HL-60 (cell line): ENCODE results near the gene GADD45B.

ENCODE experiments used
- DNase-seq, 2 experiments: peaks; one replicate each; pipeline ENCODE4 v3.0.0-alpha.2; 2010 to 2020; ENCODE audit warnings: low read depth in 1 of 2, low spot score in 1 of 2
- H3K27ac ChIP-seq: fragments of 250-450 bp; sonication (Bioruptor Pico); replicated peaks from 2 replicates; pipeline ENCODE4 v1.5.1; 2020; ENCODE audit warnings: mild to moderate bottlenecking, moderate library complexity
- H3K27me3 ChIP-seq: fragments of 250-450 bp; sonication (Bioruptor Pico); 2 replicates; pipeline ENCODE4 v1.5.1; 2021; ENCODE audit warnings: mild to moderate bottlenecking, moderate library complexity; ENCODE audit not compliant: insufficient read depth, poor library complexity, severe bottlenecking
- H3K4me3 ChIP-seq: replicated peaks from 2 replicates; pipeline ENCODE4 v1.5.1; 2011; ENCODE audit warnings: mild to moderate bottlenecking, control low read depth, low read length; ENCODE audit not compliant: insufficient read depth
- GABPA ChIP-seq: IDR thresholded peaks from 2 replicates; pipeline ENCODE4 v1.6.1; 2012; ENCODE audit warnings: low read depth
- POLR2AphosphoS5 ChIP-seq: IDR thresholded peaks from 2 replicates; pipeline ENCODE4 v1.6.1; 2012; ENCODE audit warnings: low read depth
- SPI1 ChIP-seq: IDR thresholded peaks from 2 replicates; pipeline ENCODE4 v1.6.1; 2012; ENCODE audit warnings: low read depth, mild to moderate bottlenecking, borderline replicate concordance
- TF ChIP-seq, protein P1 (sequence below): IDR thresholded peaks from 2 replicates; pipeline ENCODE4 v1.6.1; 2012; ENCODE audit warnings: low read depth; ENCODE audit not compliant: insufficient replicate concordance
- TF ChIP-seq, protein P2 (sequence below): IDR thresholded peaks from one replicate; pipeline ENCODE4 v1.5.1; 2011; ENCODE audit warnings: low read length, control low read depth, inconsistent platforms; ENCODE audit not compliant: insufficient read depth

GADD45B gene

DNA sequence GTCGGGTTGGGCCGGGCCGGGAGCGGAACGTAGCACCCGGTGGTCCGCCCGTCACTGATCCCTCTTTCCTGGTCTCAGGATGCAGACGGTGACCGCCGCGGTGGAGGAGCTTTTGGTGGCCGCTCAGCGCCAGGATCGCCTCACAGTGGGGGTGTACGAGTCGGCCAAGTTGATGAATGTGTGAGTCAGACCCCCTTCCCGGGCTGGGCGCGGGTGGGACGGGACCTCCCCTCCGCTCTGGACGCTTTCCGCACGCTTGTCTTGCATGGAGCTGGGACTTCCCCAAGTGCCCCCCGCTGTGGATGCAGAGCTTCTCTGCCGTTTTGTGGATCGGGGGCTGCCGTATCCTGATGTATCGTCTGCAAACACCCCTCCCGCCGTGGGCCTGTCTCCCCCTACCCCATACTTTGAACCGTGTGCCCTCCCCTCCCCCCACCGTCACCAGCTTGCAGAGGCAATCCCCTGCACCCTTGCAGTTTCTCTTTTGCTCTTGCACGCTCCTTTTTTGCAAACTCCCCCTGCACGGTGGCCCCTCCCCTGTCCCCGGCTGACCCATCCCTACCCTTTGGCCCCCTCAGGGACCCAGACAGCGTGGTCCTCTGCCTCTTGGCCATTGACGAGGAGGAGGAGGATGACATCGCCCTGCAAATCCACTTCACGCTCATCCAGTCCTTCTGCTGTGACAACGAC lies 669 bp downstream of the GADD45B start:
- Histone ChIP-seq H3K27me3 (no peaks in the 10 kb centered on the region), H3K4me3 (peak overlapping the region; percentile 84), H3K27ac (peak overlapping the region; percentile 89)
- DNase-seq: peak in 1 of 2 experiments; percentile 45
- TF ChIP-seq GABPA (no peak), POLR2AphosphoS5 (no peak), SPI1 (no peak; the same call in 1 of the 2 replicates)
- TF ChIP-seq, protein P1, sequence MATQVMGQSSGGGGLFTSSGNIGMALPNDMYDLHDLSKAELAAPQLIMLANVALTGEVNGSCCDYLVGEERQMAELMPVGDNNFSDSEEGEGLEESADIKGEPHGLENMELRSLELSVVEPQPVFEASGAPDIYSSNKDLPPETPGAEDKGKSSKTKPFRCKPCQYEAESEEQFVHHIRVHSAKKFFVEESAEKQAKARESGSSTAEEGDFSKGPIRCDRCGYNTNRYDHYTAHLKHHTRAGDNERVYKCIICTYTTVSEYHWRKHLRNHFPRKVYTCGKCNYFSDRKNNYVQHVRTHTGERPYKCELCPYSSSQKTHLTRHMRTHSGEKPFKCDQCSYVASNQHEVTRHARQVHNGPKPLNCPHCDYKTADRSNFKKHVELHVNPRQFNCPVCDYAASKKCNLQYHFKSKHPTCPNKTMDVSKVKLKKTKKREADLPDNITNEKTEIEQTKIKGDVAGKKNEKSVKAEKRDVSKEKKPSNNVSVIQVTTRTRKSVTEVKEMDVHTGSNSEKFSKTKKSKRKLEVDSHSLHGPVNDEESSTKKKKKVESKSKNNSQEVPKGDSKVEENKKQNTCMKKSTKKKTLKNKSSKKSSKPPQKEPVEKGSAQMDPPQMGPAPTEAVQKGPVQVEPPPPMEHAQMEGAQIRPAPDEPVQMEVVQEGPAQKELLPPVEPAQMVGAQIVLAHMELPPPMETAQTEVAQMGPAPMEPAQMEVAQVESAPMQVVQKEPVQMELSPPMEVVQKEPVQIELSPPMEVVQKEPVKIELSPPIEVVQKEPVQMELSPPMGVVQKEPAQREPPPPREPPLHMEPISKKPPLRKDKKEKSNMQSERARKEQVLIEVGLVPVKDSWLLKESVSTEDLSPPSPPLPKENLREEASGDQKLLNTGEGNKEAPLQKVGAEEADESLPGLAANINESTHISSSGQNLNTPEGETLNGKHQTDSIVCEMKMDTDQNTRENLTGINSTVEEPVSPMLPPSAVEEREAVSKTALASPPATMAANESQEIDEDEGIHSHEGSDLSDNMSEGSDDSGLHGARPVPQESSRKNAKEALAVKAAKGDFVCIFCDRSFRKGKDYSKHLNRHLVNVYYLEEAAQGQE: no peak
- TF ChIP-seq, protein P2, sequence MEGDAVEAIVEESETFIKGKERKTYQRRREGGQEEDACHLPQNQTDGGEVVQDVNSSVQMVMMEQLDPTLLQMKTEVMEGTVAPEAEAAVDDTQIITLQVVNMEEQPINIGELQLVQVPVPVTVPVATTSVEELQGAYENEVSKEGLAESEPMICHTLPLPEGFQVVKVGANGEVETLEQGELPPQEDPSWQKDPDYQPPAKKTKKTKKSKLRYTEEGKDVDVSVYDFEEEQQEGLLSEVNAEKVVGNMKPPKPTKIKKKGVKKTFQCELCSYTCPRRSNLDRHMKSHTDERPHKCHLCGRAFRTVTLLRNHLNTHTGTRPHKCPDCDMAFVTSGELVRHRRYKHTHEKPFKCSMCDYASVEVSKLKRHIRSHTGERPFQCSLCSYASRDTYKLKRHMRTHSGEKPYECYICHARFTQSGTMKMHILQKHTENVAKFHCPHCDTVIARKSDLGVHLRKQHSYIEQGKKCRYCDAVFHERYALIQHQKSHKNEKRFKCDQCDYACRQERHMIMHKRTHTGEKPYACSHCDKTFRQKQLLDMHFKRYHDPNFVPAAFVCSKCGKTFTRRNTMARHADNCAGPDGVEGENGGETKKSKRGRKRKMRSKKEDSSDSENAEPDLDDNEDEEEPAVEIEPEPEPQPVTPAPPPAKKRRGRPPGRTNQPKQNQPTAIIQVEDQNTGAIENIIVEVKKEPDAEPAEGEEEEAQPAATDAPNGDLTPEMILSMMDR: no peak

DNA sequence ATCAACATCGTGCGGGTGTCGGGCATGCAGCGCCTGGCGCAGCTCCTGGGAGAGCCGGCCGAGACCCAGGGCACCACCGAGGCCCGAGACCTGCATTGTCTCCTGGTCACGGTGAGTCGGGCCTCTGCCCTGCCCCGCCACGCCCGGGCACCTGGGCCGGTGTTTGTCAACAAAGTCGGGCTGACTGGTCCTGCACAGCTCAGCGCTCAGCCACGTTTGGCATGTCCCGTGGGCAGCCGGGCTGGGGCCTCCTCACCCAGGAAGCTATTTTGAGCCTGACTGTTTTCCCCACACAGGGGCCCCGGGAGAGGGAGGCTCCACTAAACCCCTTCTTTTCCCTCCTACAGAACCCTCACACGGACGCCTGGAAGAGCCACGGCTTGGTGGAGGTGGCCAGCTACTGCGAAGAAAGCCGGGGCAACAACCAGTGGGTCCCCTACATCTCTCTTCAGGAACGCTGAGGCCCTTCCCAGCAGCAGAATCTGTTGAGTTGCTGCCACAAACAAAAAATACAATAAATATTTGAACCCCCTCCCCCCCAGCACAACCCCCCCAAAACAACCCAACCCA lies 1.3 kb downstream of the GADD45B start:
- Histone ChIP-seq H3K27ac (peak overlapping the region; percentile 89), H3K27me3 (no peaks in the 10 kb centered on the region), H3K4me3 (peak overlapping the region; percentile 84)
- TF ChIP-seq SPI1: no peak
- TF ChIP-seq POLR2AphosphoS5: peak; percentile 23; the same call in 1 of the 2 replicates
- TF ChIP-seq GABPA: no peak
- TF ChIP-seq, protein P1: no peak
- DNase-seq: peak in 1 of 2 experiments; percentile 10

DNA sequence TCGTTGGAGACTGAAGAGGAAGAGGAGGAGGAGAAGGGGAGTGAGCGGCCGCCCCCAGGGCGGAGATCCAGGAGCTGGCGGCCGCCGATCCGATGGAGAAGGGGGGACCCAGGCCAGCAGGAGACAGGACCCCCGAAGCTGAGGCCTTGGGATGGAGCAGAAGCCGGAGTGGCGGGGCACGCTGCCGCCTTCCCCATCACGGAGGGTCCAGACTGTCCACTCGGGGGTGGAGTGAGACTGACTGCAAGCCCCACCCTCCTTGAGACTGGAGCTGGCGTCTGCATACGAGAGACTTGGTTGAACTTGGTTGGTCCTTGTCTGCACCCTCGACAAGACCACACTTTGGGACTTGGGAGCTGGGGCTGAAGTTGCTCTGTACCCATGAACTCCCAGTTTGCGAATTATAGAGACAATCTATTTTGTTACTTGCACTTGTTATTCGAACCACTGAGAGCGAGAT lies 1.8 kb downstream of the GADD45B start:
- peak overlapping the region; percentile 89 for H3K27ac ChIP-seq
- peak in 1 of 2 experiments; percentile 63 for DNase-seq
- no peaks in the 10 kb centered on the region for H3K27me3 ChIP-seq
- peak overlapping the region; percentile 84 for H3K4me3 ChIP-seq
- TF ChIP-seq, protein P2: no peak
- TF ChIP-seq SPI1 (no peak), GABPA (no peak), POLR2AphosphoS5 (no peak)
- TF ChIP-seq, protein P1: no peak
